HepG2 (cell line): ENCODE results near the gene SETD5. TPM values are rescaled to one million over a fixed set of nuclear protein-coding genes. Genes with fewer than 3 reads are reported as not detected.

Experiments
- ATAC-seq: fragments of 200-7000 bp; cut with Tn5 transposase; 3 replicates; pipeline ENCODE4 v1.9.1; 2020; ENCODE audit warnings: mild to moderate bottlenecking, moderate library complexity
- BruUV-seq: library from RNA; stranded (reverse); fragments of 400-500 nt; replicated peaks from 2 replicates; lab custom pipeline; 2021; lab: Mats Ljungman, UMichigan
- CTCF ChIA-PET: fragments of 300-600 bp; formaldehyde crosslinking; extraction: SDS; loops from one replicate; lab custom pipeline; 2021; ENCODE audit warnings: low total read pairs, inconsistent platforms, low intra/inter-chr PET ratio; lab: Yijun Ruan, JAX
- POLR2A ChIA-PET: fragments of 350-600 bp; sonication (Branson Sonifier 250); formaldehyde crosslinking; loops from one replicate; lab custom pipeline; 2020; ENCODE audit warnings: antibody characterized with exemption, inconsistent platforms; lab: Yijun Ruan, JAX
- DNase-seq: peaks from one replicate; pipeline ENCODE4 v3.0.0-alpha.2; 2015; ENCODE audit warnings: low spot score
- FAIRE-seq: peaks from 3 replicates; lab custom pipeline; 2011; peaks lifted over from hg19 to GRCh38; lab: Jason Lieb, UNC
- H2AFZ ChIP-seq: one replicate; pipeline ENCODE4 v1.6.1; 2011; ENCODE audit warnings: low read length, inconsistent platforms
- H3K27ac ChIP-seq: fragments of 300-600 bp; 3 replicates; pipeline ENCODE4 v1.8.0; 2011; ENCODE audit warnings: mixed run types, mild to moderate bottlenecking, mixed read lengths, low read length, inconsistent platforms; ENCODE audit not compliant: insufficient read depth; ENCODE audit errors: extremely low read length
- H3K27me3 ChIP-seq, 2 experiments: fragments of 200-600 bp in 1 of 2; 2 replicates in 1 of 2; 3 replicates in 1 of 2; pipeline versions ENCODE4 v1.6.0 to v1.8.0; 2011; ENCODE audit warnings: low read length in 2 of 2, mild to moderate bottlenecking in 2 of 2, moderate library complexity in 2 of 2, inconsistent platforms in 1 of 2; ENCODE audit not compliant: insufficient read depth in 2 of 2, control insufficient read depth in 1 of 2
- H3K36me3 ChIP-seq, 2 experiments: fragments of 200-600 bp in 1 of 2; replicated peaks in 1 of 2; 2 replicates in 1 of 2; 3 replicates in 1 of 2; pipeline versions ENCODE4 v1.5.1 to v1.8.0; 2011; ENCODE audit warnings: low read length in 2 of 2, inconsistent platforms in 1 of 2; ENCODE audit not compliant: insufficient read depth in 2 of 2, control insufficient read depth in 1 of 2
- H3K4me1 ChIP-seq: 2 replicates; pipeline ENCODE4 v1.5.1; 2012; ENCODE audit warnings: low read length, inconsistent platforms; ENCODE audit not compliant: insufficient read depth
- H3K4me2 ChIP-seq: 2 replicates; pipeline ENCODE4 v1.6.0; 2011; ENCODE audit warnings: low read depth, low read length, inconsistent platforms
- H3K4me3 ChIP-seq, 3 experiments: fragments of 200-600 bp in 1 of 3; sonication (generic), shearing (Covaris generic) in 1 of 3; replicated peaks in 1 of 3; 2 replicates each; pipeline ENCODE4 v1.5.1; 2011 to 2016; ENCODE audit warnings: low read length in 3 of 3, inconsistent platforms in 2 of 3, low read depth in 2 of 3, mild to moderate bottlenecking in 2 of 3, control low read depth in 1 of 3, mixed read lengths in 1 of 3; ENCODE audit not compliant: insufficient read depth in 1 of 3
- H3K79me2 ChIP-seq: one replicate; pipeline ENCODE4 v1.6.1; 2011; ENCODE audit warnings: low read length, inconsistent platforms; ENCODE audit not compliant: insufficient read depth
- H3K9ac ChIP-seq: 2 replicates; pipeline ENCODE4 v1.6.0; 2011; ENCODE audit warnings: mild to moderate bottlenecking, low read depth, low read length, inconsistent platforms; ENCODE audit not compliant: insufficient read depth
- H3K9me3 ChIP-seq: 2 replicates; pipeline ENCODE4 v1.5.1; 2012; ENCODE audit warnings: mild to moderate bottlenecking, low read length
- H4K20me1 ChIP-seq: 2 replicates; pipeline ENCODE4 v1.6.0; 2011; ENCODE audit warnings: inconsistent platforms, mild to moderate bottlenecking, low read length, moderate library complexity; ENCODE audit not compliant: insufficient read depth
- ATM ChIP-seq: fragments of 450-650 bp; IDR thresholded peaks from 2 replicates; pipeline ENCODE4 v1.7.1; 2017; ENCODE audit warnings: mild to moderate bottlenecking, borderline replicate concordance
- BHLHE40 ChIP-seq: IDR thresholded peaks from 2 replicates; pipeline ENCODE4 v1.6.1; 2011; ENCODE audit warnings: low read length, improper control_type of control experiment
- DPF2 ChIP-seq: sonication (generic); formaldehyde crosslinking; IDR thresholded peaks from 2 replicates; pipeline ENCODE4 v1.4.0; 2020; ENCODE audit warnings: mild to moderate bottlenecking, low read depth, missing genetic modification reagents, borderline replicate concordance
- FOXC1 ChIP-seq: sonication (generic); formaldehyde crosslinking; IDR thresholded peaks from 2 replicates; pipeline ENCODE4 v1.8.0; 2022; ENCODE audit warnings: mild to moderate bottlenecking, missing genetic modification reagents, borderline replicate concordance
- FOXP1 ChIP-seq, 2 experiments: fragments of 450-650 bp in 1 of 2; IDR thresholded peaks; 2 replicates each; pipeline ENCODE4 v1.6.1; 2017 to 2018; ENCODE audit warnings: antibody characterized with exemption in 1 of 2
- GATAD2A ChIP-seq: IDR thresholded peaks from 2 replicates; pipeline ENCODE4 v1.6.1; 2016
- KDM3A ChIP-seq: IDR thresholded peaks from 2 replicates; pipeline ENCODE4 v1.6.1; 2018; ENCODE audit warnings: low read depth, missing compliant biosample characterization
- MTA3 ChIP-seq: sonication (generic); formaldehyde crosslinking; IDR thresholded peaks from 2 replicates; pipeline ENCODE4 v1.4.0; 2020; ENCODE audit warnings: missing genetic modification reagents
- NFE2L1 ChIP-seq: sonication (generic); formaldehyde crosslinking; IDR thresholded peaks from 2 replicates; pipeline ENCODE4 v1.4.0; 2020; ENCODE audit warnings: missing genetic modification reagents, mild to moderate bottlenecking, borderline replicate concordance
- PLRG1 ChIP-seq: fragments of 450-650 bp; conservative IDR thresholded peaks from 2 replicates; pipeline ENCODE4 v1.6.1; 2016
- RFX1 ChIP-seq: fragments of 450-650 bp; IDR thresholded peaks from 2 replicates; pipeline ENCODE4 v1.6.1; 2017
- SMAD9 ChIP-seq: sonication (generic); formaldehyde crosslinking; IDR thresholded peaks from 2 replicates; pipeline ENCODE4 v1.5.1; 2020; ENCODE audit warnings: mild to moderate bottlenecking, missing genetic modification reagents
- ZFP41 ChIP-seq: sonication (generic); formaldehyde crosslinking; IDR thresholded peaks from 2 replicates; pipeline ENCODE4 v1.4.0; 2020; ENCODE audit warnings: mild to moderate bottlenecking, missing genetic modification reagents, borderline replicate concordance
- ZFP90 ChIP-seq: sonication (generic); formaldehyde crosslinking; IDR thresholded peaks from 2 replicates; pipeline ENCODE4 v1.8.0; 2022; ENCODE audit warnings: missing genetic modification reagents, mild to moderate bottlenecking, inconsistent platforms, borderline replicate concordance
- ZNF232 ChIP-seq: sonication (generic); formaldehyde crosslinking; IDR thresholded peaks from 2 replicates; pipeline ENCODE4 v1.4.0; 2020; ENCODE audit warnings: missing genetic modification reagents, borderline replicate concordance
- ZNF550 ChIP-seq: sonication (generic); formaldehyde crosslinking; IDR thresholded peaks from 2 replicates; pipeline ENCODE4 v1.4.0; 2020; ENCODE audit warnings: mild to moderate bottlenecking, missing genetic modification reagents, borderline replicate concordance
- ZNF569 ChIP-seq: sonication (generic); formaldehyde crosslinking; IDR thresholded peaks from 2 replicates; pipeline ENCODE4 v1.5.0; 2020; ENCODE audit warnings: mild to moderate bottlenecking, missing genetic modification reagents, moderate library complexity, borderline replicate concordance
- ZNF703 ChIP-seq: sonication (generic); formaldehyde crosslinking; IDR thresholded peaks from 2 replicates; pipeline ENCODE4 v1.5.1; 2020; ENCODE audit warnings: missing genetic modification reagents, mild to moderate bottlenecking, moderate library complexity, borderline replicate concordance
- ZNF790 ChIP-seq: sonication (generic); formaldehyde crosslinking; IDR thresholded peaks from 2 replicates; pipeline ENCODE4 v1.8.0; 2022; ENCODE audit warnings: missing genetic modification reagents, mild to moderate bottlenecking, borderline replicate concordance
- ZSCAN25 ChIP-seq: sonication (generic); formaldehyde crosslinking; IDR thresholded peaks from 2 replicates; pipeline ENCODE4 v1.8.0; 2022; ENCODE audit warnings: mild to moderate bottlenecking, missing genetic modification reagents
- WGBS: methylation state at CpG from one replicate; pipeline ENCODE4 v1.1.6; 2017; ENCODE audit warnings: low lambda C conversion rate; 5-methylcytosine and 5-hydroxymethylcytosine counted together
- in situ Hi-C: cut with HindIII; loops from 2 replicates; pipeline ENCODE4 v1.10.0; 2017; ENCODE audit warnings: low pct_unique_long_range_greater_than_20kb; ENCODE audit not compliant: extremely low pct_ligation_motif_present
- intact Hi-C: fragments of 100-400 bp; cut with micrococcal nuclease; formaldehyde crosslinking; loops from one replicate; pipeline ENCODE4 v1.10.0; 2022; ENCODE audit not compliant: unreplicated experiment
- polyA plus RNA-seq, 8 experiments: library from polyadenylated mRNA; depleted of rRNA in 3 of 8; stranded (reverse) in 7 of 8; unstranded in 1 of 8; fragments of >200 nt; fragmentation: Illumina TruSeq in 4 of 8; extraction: Trizol in 4 of 8; gene quantifications; 2 replicates each; pipeline versions ENCODE4 v1.2.1 to v1.2.3, GENCODE V29; 2011 to 2016; ENCODE audit warnings: low read depth in 4 of 8, missing spikeins in 1 of 8, mixed read lengths in 1 of 8; ENCODE audit not compliant: insufficient read depth in 1 of 8
- total RNA-seq, 5 experiments: library from RNA; depleted of rRNA; stranded (reverse); fragments of >200 nt; fragmentation: Illumina TruSeq; extraction: Trizol; gene quantifications; 2 replicates each; pipeline ENCODE4 v1.2.3, GENCODE V29; 2016; ENCODE audit warnings: low read depth in 1 of 5
- TF ChIP-seq, protein P1 (sequence below): sonication (generic); formaldehyde crosslinking; conservative IDR thresholded peaks from 2 replicates; pipeline ENCODE4 v1.4.0; 2020; ENCODE audit warnings: missing genetic modification reagents
- TF ChIP-seq, protein P2 (sequence below): sonication (generic); formaldehyde crosslinking; IDR thresholded peaks from 2 replicates; pipeline ENCODE4 v1.5.0; 2020; ENCODE audit warnings: mild to moderate bottlenecking, low read depth, missing genetic modification reagents, borderline replicate concordance

The SETD5 gene
- total and polyA plus RNA-seq, 2 of the 13 experiments (the other 11 are each of a cell fraction or from before 2014, with no cell fraction given): 46.8 to 95.8 TPM

DNA sequence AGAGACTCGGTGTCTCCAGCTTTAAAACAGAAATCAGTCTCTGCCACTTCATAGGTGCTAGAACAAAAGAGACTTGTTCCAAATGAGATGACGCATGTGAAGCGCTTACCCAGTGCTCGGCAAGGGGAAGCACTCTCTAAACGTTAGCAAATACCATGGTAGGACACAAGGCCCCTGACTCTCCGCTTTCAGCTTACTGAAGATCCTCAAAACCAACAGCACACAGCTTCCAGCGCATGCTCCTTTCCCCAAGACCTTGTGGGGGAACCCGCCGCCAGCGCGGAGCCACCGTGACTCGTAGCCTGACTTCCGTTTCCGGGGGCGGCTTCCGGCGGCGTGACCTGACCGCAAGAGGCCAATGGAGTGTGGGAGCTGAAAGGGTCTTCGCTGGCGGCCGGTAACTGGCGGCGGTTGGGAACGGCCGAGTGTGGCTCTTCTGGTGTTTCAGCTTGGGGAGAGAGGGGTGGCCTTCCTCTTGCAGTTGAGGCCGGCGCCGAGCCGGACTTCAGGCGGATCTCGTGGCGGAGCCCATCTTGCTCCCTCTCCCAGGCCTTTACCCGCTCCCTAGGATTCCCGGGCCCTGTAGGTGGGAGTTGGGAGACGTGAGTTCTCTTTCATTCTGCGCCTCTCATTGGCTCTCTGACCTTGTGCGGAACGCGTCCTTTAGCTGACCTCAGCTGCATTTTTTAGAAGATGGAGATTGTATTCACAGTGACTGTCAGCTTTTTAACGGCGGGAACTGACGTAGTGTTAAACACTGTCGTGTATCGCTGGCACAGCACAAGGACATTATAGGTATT is 34.5 kb upstream of the SETD5 start, which contains the start of gene THUMPD3:
Gene THUMPD3, plus strand, starts transcription at position 324 of the 800 bp plus-strand sequence. CDS start 2,015 bp downstream, outside the sequence.
- H3K27ac ChIP-seq: peak within 1 kb of the TSS; percentile 98
- H3K79me2 ChIP-seq: peaks cover 18% of the 10 kb centered on the region
- in situ Hi-C loops (no loop called here), intact Hi-C loops (loop anchor here (1.0 kb wide), 2 partner anchors 10 to 34 kb away; partner anchors contain the start of gene SETD5)
- H3K9ac ChIP-seq: peak within 1 kb of the TSS; percentile 95
- under 1% methylated on average over 36 of the region's 46 CpGs for WGBS
- CTCF ChIA-PET: interaction anchor here (1.2 kb wide), 1 partner anchor 9 kb away, joined by 3 read pairs; no protein-coding TSS in a partner anchor
- DNase-seq: peak; percentile 93
- peaks cover 2 to 26% of the 10 kb centered on the region in 2 experiments; a peak in 3 of 5 replicates for H3K36me3 ChIP-seq
- ATAC-seq: peak; percentile 98
- H3K9me3 ChIP-seq: no peaks in the 10 kb centered on the region
- TSS peak; percentile 83 for BruUV-seq
- H3K4me3 ChIP-seq: peak within 1 kb of the TSS; percentile 58 to 88 (median 76)
- H3K27me3 ChIP-seq: no peaks in the 10 kb centered on the region
- peak within 1 kb of the TSS; percentile 81 for H3K4me2 ChIP-seq
- H4K20me1 ChIP-seq: no peaks in the 10 kb centered on the region
- peak within 1 kb of the TSS; percentile 75 for H2AFZ ChIP-seq
- H3K4me1 ChIP-seq: peaks cover 36% of the 10 kb centered on the region
- POLR2A ChIA-PET: interaction anchor here (0.6 to 3.7 kb wide), 34 partner anchors 9 to 752 kb away, joined by 3 to 112 read pairs (median 4); partner anchors contain the start of genes ARPC4, BRPF1, CAMK1 and MTMR14
- peak; percentile 92 for FAIRE-seq
- TF ChIP-seq ZSCAN25 (CRISPR knock-in tag) (no peak), MTA3 (CRISPR knock-in tag) (no peak), ZNF550 (CRISPR knock-in tag) (no peak), ZNF703 (CRISPR knock-in tag) (0 out of 2 replicates have a peak, but pooled peaks have one; percentile 48), DPF2 (CRISPR knock-in tag) (no peak), SMAD9 (CRISPR knock-in tag) (peak; percentile 99), ATM (no peak), PLRG1 (no peak), FOXC1 (peak; percentile 95), RFX1 (no peak), ZNF790 (CRISPR knock-in tag) (no peak), NFE2L1 (CRISPR knock-in tag) (peak; percentile 80; the same call in 1 of the 2 replicates), BHLHE40 (peak; percentile 42; the same call in 1 of the 2 replicates), ZNF232 (CRISPR knock-in tag) (peak; percentile 93), GATAD2A (CRISPR knock-in tag) (peak; percentile 62; the same call in 1 of the 2 replicates), ZFP41 (peak; percentile 88; the same call in 1 of the 2 replicates), KDM3A (CRISPR knock-in tag) (0 out of 2 replicates have a peak, but pooled peaks have one; percentile 53), ZFP90 (CRISPR knock-in tag) (peak; percentile 70), FOXP1 (IDR thresholded peaks at IDR 0.05) (no peak), FOXP1 (CRISPR knock-in tag; IDR thresholded peaks at IDR 0.05) (0 out of 2 replicates have a peak, but pooled peaks have one; percentile 10), ZNF569 (CRISPR knock-in tag) (no peak)
- TF ChIP-seq, protein P1, sequence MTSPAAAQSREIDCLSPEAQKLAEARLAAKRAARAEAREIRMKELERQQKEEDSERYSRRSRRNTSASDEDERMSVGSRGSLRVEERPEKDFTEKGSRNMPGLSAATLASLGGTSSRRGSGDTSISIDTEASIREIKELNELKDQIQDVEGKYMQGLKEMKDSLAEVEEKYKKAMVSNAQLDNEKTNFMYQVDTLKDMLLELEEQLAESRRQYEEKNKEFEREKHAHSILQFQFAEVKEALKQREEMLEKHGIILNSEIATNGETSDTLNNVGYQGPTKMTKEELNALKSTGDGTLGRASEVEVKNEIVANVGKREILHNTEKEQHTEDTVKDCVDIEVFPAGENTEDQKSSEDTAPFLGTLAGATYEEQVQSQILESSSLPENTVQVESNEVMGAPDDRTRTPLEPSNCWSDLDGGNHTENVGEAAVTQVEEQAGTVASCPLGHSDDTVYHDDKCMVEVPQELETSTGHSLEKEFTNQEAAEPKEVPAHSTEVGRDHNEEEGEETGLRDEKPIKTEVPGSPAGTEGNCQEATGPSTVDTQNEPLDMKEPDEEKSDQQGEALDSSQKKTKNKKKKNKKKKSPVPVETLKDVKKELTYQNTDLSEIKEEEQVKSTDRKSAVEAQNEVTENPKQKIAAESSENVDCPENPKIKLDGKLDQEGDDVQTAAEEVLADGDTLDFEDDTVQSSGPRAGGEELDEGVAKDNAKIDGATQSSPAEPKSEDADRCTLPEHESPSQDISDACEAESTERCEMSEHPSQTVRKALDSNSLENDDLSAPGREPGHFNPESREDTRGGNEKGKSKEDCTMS (CRISPR knock-in tag): no peak
- TF ChIP-seq, protein P2, sequence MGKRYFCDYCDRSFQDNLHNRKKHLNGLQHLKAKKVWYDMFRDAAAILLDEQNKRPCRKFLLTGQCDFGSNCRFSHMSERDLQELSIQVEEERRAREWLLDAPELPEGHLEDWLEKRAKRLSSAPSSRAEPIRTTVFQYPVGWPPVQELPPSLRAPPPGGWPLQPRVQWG (CRISPR knock-in tag): no peak
